HG03103 (cell line): Measurements from ENCODE around the gene SCAMP2.

ENCODE experiments used
- ATAC-seq: cut with Tn5 transposase; IDR thresholded peaks from one replicate; pipeline ENCODE4 v1.9.1; 2021; ENCODE audit warnings: low read depth; ENCODE audit not compliant: unreplicated experiment

SCAMP2 gene

DNA sequence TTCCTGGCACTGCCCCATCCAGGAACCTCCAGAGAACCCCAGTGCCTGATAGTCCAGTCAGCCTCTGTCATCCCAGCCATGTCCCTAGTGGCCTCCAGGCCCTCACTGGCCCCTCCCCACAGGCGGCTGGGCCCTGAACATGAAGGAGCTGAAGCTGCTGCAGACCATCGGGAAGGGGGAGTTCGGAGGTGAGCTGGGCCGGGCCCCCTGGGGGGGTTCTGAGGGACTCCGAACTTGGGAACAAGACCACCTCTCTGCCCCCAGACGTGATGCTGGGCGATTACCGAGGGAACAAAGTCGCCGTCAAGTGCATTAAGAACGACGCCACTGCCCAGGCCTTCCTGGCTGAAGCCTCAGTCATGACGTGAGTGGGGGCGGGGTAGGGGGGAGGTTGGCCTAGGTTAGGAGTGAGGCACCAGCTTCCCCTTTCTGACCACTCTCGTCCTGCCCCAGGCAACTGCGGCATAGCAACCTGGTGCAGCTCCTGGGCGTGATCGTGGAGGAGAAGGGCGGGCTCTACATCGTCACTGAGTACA, 72.5 kb downstream of the SCAMP2 start:
- ATAC-seq: no peak

DNA sequence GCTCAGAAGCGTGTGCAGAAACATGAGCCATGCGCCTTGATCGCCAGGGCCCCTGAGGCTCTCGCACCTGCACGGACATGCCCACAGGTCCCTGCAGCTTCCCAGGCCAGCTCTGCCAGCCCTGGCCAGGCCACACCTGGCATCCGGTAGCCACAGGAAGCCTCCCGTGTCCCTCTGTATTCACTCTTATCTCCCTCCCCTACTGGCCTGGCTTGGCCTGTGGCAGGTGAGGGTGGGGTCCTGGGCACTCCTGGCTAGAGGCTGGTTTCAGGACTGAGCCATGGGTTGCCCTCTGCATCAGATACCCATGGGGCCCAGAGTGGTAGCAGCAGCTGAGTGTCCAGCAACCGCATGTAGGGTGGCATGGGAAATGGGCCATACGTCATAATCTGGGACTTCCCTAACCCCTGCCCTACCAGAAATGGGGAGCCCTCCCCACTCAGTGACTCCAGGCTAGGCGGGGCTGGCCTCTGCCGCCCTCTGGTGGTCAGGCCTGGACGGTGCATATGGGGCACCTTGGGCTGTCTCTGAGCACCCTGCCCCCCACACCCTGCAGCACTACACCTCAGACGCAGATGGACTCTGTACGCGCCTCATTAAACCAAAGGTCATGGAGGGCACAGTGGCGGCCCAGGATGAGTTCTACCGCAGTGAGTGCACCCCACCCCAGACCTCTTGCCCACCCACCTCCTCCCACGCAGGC, 73.2 kb downstream of the SCAMP2 start:
- ATAC-seq: no peak

DNA sequence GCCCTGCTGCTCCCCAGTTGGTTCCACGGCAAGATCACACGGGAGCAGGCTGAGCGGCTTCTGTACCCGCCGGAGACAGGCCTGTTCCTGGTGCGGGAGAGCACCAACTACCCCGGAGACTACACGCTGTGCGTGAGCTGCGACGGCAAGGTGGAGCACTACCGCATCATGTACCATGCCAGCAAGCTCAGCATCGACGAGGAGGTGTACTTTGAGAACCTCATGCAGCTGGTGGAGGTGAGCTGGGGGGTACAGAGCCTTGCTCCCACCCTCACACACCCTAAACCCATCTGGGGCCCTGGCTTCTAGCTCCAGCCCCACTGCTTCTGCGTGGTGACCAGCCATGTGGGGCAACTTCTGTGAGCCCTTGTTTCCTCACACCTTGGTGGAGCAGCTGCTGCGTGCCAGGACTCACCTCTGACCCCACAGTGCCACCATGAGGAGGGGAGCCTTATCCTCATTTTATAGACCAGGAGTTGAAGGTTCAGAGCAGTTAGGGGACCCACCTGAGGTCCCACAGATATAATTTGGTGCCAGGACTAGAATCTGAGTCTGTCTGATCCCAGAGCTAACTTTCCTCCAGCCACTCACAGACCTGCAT, 73.8 kb downstream of the SCAMP2 start:
- ATAC-seq: no peak

DNA sequence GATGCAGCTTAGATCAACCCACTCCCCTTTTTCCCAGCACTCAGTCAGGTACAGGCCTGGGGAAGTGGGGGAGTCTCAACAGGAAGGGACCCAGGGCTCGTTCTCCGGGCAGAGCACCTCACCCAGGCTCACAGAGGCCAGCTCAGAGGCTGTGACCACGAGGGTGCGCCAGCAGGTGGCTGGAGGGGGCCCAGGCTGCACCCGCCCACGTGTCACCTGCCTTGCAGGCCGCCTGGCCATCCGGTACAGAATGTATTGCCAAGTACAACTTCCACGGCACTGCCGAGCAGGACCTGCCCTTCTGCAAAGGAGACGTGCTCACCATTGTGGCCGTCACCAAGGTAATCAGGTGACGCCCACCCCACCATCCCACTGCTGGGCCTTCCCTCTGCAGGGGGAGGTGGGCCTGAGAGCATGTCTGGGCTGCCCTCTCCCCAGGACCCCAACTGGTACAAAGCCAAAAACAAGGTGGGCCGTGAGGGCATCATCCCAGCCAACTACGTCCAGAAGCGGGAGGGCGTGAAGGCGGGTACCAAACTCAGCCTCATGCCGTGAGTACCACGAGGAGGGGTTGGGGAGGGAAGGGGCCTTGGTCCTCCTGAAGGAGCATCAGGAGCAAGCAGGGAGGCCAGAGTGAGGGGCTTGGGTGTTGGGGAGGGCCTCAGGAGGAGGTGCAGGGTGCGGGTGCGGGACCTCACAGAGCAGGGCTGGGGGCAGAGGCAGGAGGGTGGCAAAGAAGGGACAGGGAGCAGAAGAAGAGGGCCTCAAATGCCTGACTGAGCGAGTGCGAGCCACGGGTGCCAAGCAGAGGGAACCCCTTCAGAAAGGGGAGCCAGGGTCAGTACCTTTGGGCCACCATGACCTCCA, 74.5 kb downstream of the SCAMP2 start:
- ATAC-seq: no peak

DNA sequence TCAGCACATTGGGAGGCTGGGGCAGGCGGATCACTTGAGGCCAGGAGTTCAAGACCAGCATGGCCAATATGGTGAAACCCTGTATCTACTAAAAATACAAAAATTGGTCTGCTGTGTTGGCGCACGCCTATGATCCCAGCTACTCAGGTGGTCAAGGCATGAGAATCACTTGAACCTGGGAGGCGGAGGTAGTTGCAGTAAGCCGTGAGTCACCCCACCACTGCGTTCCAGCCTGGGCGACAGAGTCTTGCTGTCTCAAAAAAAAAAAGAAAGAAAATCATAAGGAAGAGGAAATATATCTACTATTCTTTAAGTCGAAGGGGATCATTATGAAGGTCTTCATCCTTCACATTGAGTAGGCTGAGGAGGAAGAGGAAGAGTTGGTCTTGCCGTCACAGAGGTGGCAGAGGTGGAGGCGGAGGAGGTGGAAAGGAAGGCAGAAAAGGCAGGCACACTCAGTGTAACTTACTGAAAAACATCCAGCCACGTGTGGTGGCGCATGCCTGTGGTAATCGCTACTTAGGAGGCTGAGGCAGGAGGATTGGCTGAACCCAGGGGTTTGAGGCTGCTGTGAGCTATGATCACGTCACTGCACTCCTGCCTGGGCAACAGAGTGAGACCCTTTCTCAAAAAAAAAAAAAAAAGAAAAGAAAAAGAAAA, 77.1 kb downstream of the SCAMP2 start:
- no peak for ATAC-seq

DNA sequence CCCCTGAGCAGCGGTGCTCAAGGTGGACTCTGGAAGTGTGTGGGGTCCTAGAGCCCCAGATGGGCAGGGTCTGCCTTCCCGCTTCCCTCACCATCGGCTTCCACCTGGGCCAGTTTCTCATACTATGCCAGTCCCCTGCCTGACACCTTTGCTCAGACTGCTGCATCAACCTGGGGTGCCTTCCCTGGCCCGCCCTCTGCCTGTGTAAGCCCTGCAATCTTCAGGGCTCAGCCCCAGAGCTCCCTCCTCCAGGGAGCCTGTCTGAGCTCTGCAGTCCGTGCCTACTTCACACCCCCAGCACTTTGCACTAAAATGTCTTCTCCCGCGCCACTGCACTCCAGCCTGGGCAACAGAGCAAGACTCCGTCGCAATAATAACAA, 78.2 kb downstream of the SCAMP2 start:
- no peak for ATAC-seq

DNA sequence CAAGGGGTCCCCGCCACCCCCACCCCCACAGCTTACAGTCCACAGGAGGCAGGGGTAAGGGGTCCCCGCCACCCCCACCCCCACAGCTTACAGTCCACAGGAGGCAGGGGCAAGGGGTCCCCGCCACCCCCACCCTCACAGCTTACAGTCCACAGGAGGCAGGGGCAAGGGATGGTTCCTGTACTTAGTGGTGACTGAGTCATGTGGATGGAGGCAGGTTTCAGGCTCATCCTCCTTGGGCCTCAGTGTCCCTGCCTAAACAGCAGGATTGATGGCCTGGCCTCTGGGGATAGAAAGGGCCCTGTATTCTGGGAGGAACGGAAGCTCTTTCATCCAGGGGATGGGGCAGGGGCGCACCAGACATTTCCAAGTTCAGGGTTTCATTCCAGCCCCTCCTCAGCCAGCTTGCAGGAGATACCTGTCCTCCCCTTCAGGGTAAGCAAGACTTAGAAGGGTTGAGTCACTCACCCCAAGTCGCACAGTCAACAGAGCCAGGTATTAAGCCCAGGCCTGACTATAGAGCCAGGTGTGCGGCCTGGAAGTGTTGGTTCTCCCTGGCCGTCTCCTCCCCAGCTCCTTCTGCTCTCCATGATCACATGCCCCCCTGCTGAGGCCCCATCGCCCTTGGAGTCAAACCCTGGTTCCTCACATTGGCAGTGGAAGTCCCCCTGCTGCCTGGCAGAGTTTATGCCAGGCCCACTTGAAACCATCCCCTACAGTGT, 78.8 kb downstream of the SCAMP2 start:
- ATAC-seq: no peak
